Right forelimb (tissue), 1 donor: ENCODE measurements around the gene APOL4.

ENCODE experiments used
- DNase-seq: peaks from one replicate; pipeline ENCODE4 v3.0.0-alpha.2; 2018

APOL4 gene

DNA sequence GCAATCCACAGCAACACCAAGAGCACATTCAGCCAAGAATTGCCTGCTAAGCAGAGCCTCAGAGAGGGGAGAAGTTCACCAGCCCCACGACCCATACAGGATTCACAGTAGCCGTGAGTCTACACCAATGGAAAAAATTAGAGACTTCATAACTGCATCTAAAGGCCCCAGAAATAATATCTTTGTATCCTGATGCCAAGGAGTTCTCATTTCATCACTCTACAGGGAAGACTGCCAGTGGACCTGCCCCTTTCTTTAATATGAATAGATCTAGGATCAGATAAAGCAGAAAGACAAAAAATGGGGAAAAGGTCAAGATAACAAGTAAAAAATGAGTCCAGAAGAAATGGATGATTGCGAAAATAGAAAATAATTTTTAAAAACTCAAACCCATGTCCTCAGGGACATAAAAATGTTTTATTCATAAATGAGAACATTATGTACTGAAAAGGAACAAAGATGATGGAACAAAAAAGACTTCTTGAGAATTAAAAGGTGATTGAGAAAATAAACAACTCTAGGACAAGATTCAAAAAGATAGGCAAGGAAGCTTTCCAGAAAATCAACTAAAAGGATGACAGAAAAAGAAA is 50.5 kb downstream of the APOL4 start:
- no peak for DNase-seq

- no peak for DNase-seq
Measured at GRCh38 chr22:36149441-36149840, 52.2 kb downstream of the APOL4 start.

DNA sequence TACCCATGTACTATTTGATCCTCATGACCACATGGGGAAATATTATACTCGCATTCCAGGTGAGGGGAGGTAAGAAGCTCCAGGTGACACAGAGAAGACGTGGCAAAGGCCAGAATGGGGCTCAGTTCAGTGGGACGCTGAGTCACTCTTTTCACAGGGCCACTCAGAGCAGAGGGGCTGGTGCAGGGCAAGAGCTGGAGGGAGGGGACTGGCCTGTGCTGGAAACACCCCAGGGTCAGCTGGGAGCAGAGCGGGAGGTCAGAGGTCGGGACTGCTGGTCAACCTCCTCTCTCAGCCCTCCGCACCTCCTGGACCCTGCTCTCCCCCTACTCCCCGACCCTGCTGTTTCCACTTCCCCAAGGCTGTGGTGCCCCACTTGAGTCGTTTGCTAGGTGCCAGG is 53.2 kb downstream of the APOL4 start:
- DNase-seq, result no peak

DNA sequence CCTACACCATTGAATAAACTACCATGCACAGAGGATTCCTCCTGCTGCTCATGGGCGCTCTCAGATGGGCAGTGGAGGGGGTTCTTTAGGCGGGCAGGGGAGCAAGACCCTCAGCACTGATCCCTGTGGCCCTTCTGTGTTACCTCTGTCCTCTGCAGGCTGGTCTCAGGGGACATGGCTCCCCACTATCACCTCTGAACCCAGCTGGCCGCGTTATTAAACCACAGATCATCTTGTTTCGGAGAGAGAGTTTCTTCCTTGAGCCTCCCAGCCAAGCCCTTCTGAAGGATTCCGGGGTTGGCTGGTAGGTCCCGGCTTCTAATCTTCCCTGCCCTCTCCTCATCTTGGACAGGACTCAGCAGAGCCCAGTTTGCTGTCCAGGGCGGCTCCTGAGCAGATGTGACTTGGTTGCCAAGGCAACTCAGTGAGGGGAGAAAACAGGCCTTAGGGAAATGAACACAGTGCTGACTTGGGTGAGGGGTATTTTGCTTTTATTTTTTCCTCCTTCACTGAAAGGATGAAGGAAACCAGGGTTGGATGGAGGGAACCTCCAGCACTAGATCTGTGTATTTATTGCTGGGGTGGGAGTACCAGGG is 54.3 kb downstream of the APOL4 start:
- DNase-seq, result no peak

DNA sequence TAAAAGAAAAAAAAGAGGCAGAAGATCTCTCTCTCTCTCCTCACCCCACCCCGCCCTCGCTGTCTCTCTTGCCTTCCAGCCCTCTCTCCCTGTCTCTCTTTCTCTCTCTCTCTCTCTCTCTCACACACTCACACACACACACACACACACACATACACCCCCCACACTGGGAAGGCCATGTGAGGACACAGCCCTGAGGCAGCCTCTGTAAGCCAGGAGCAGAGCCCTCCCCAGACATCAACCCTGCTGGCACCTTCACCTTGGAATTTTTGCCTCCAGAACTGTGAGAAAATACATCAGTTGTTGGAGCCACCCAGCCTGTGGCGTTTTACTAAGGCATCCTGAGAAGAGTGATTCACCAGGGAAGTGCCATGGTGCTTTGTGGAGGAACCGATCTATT is 55.7 kb downstream of the APOL4 start:
- no peak for DNase-seq

GRCh38 chr22:36144886-36145541 is 56.6 kb downstream of the APOL4 start:
- DNase-seq, result peak; percentile 74

- DNase-seq, result no peak
Measured at GRCh38 chr22:36143956-36144355, 57.7 kb downstream of the APOL4 start.

DNA sequence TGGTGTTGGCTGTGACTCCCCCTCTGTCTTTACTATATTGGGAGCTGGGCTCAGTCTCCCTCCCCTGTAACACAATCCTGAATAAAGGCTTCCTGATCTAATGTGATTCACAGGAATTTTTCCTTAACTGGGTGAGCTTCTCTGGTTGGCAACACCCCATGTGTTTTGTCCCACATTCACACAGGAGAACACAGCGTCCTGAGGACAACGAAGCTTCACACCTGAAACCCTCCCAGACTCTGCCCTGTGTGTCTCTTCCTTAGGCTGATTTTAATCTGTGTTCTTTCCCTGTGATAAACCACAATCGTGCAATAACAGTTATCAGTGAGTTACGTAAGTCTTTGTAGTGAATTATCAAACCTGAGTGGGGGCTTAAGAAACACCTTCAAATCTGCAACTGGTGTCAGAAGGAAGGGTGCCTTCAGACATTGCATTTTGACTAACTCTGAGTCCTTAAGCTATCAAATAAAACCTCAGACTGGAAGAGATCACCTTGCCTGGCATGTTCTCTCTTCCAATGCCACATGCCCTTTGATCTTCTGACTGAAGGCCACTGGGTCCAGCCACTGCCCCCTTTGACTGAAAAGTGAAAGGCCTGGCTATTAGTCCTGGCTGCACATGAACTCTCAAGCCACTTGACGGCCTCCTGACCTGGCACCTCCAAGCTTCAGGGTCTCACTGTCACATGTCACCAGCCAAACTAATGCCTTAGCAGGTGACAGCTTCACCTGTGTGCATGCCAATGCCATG is 58.4 kb downstream of the APOL4 start:
- no peak for DNase-seq

- DNase-seq, result no peak
Measured at GRCh38 chr22:36141481-36141880, 60.1 kb downstream of the APOL4 start.
